ENCODE measurements around the gene LYZL2.
A peak's percentile ranks its signal among the peaks of the same experiment; 100 is the strongest.
"Not testable (repeated sequence)": the region's sequence is repeated elsewhere in the genome, so short reads cannot be mapped to it uniquely, and the experiment has no call there.

The LYZL2 gene

GRCh38 chr10:30639946-30640786 is 10.6 kb upstream of the LYZL2 start:
- peak; percentile 78 for DNase-seq (ENCODE audit: low read depth, low spot score)

DNA sequence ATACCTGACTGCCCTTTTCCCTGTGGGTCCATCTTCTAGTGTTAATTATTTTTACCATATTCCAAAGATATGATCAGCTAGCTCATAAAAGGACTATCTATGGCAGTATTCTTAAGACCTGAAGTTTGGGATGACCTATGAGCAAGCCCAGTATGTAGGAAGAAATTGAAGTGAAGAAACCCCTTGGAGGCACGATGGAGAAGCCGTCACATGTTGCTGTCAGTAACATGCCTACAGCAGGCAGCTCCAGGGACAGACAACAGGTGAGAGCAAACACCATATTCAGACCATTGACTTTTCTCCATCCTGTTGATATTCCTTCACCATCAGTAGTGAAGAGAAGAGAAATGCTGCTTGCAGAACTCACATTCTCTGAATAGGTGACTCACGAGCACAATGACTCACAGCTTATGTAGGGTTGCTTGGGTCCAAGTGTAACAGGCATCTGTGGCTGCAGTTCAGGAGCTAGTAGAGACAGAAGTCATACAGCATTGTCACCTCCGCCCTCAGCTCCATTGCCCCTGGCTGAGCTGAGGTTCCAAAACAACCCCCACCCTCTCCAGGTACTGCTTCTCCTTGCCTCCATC is 8.4 kb upstream of the LYZL2 start:
- DNase-seq (ENCODE audit: low read depth, low spot score), result peak; percentile 92

- DNase-seq (ENCODE audit: low read depth, low spot score), result no peak
Measured at GRCh38 chr10:30631188-30631587, 1.6 kb upstream of the LYZL2 start.

- DNase-seq (ENCODE audit: low read depth, low spot score), result no peak
Measured at GRCh38 chr10:30630571-30630970, 1.0 kb upstream of the LYZL2 start.

- DNase-seq (ENCODE audit: low read depth, low spot score), result not testable (repeated sequence)
Measured at GRCh38 chr10:30628576-30628975, 977 bp downstream of the LYZL2 start.

GRCh38 chr10:30626837-30627236 is 2.7 kb downstream of the LYZL2 start:
- DNase-seq (ENCODE audit: low read depth, low spot score), result not testable (repeated sequence)

- not testable (repeated sequence) for DNase-seq (ENCODE audit: low read depth, low spot score)
Measured at GRCh38 chr10:30626196-30626595, 3.4 kb downstream of the LYZL2 start.

- peak; percentile 23 for DNase-seq (ENCODE audit: low read depth, low spot score)
Measured at GRCh38 chr10:30625080-30625479, 4.5 kb downstream of the LYZL2 start.

DNA sequence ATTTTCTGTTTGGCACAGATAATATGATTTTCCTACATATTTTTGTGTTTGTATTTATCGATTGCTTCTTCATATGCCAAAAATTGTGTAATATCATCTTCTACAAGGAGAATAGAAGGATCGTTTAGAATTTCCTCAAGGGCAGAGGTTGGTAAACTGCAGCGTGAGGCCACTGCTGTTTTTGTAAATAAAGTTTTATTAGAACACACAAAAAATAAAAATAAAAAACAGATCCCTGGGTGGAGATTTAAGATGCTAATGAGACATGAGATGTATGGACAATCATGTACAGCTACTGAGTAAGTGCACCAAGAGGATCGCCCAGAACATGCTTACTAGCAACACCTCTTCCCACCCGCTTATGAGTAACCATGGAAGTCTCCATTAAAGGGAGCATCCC is 9.6 kb downstream of the LYZL2 start:
- DNase-seq (ENCODE audit: low read depth, low spot score), result no peak

- DNase-seq (ENCODE audit: low read depth, low spot score), result no peak
Measured at GRCh38 chr10:30617070-30617469, 12.5 kb downstream of the LYZL2 start.

DNA sequence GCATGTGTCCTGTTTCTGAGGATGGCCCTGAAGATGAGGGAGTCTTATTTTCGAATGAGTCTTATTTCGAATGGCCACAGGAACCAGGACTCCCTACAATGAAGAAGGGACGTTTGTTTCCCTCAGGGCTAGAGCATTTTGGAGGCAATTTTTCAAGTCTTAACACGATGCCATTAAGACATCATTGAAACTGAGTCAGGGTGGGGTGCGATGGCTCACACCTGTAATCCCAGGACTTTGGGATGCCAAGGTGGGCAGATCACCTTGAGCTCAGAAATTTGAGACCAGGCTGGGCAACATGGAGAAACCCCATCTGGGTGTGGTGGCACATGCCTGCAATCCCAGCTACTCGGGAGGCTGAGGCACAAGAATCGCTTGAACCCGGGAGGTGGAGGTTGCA is 18.5 kb downstream of the LYZL2 start:
- DNase-seq (ENCODE audit: low read depth, low spot score), result not testable (repeated sequence)

DNA sequence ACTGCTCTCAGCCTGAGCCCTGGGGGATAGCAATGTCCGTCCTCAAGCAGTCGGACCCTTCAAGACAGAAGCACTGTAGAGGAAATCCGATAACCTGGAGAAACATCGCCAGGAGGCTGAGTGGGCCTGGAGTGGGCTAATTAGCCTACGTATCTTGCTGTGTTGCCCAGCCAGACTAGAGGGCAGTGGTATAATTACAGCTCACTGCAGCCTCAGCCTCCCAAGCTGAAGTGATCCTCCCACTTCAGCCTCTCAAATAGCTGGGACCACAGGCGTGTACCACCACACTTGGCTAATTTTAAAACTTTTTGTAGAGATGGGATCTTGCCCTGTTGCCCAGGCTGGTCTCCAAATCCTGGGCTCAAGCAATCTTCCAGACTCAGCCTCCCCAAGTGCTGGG is 21.7 kb downstream of the LYZL2 start:
- DNase-seq (ENCODE audit: low read depth, low spot score), result no peak

DNA sequence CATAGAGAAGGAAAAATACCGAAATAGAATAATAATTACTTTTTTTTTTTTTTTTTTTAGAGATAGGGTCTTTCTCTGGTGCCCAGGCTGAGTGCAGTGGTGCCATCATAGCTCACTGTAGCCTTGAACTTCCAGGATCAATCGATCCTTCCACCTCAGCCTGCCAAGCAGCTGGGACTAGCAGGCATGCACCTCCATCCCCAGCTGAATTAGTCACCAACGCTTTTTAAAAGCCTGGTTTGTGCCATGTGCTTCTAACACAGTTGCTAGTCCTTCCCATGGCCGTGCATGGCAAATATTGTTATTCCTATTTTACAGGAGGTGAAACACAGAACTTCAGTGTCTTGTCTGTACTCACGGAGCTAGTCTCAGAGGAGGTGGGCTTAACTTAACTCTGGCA is 23.2 kb downstream of the LYZL2 start:
- DNase-seq (ENCODE audit: low read depth, low spot score), result no peak

GRCh38 chr10:30605341-30606121 is 24.0 kb downstream of the LYZL2 start:
- DNase-seq (ENCODE audit: low read depth, low spot score), result not testable (repeated sequence)

- DNase-seq (ENCODE audit: low read depth, low spot score), result no peak
Measured at GRCh38 chr10:30603589-30603988, 26.0 kb downstream of the LYZL2 start.

- no peak for DNase-seq (ENCODE audit: low read depth, low spot score)
Measured at GRCh38 chr10:30602747-30603146, 26.8 kb downstream of the LYZL2 start.

DNA sequence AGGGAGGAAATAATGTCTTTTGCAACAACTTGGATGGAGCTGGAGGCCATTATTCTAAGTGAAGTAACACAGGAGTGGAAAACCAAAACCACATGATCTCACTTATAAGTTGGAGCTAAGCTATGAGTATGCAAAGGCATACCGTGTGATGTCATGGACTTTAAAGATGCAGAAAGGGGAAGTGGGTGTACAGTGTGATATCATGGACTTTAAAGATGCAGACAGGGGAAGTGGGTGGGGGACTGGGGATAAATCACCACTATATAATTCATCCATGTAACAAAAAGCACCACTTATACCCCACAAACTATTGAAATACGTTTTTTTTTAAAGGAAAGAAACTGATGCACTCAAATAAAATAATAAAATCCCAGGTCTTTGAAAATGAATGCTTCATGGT is 29.5 kb downstream of the LYZL2 start:
- DNase-seq (ENCODE audit: low read depth, low spot score), result no peak

- DNase-seq (ENCODE audit: low read depth, low spot score), result no peak
Measured at GRCh38 chr10:30598105-30598776, 31.3 kb downstream of the LYZL2 start.

DNA sequence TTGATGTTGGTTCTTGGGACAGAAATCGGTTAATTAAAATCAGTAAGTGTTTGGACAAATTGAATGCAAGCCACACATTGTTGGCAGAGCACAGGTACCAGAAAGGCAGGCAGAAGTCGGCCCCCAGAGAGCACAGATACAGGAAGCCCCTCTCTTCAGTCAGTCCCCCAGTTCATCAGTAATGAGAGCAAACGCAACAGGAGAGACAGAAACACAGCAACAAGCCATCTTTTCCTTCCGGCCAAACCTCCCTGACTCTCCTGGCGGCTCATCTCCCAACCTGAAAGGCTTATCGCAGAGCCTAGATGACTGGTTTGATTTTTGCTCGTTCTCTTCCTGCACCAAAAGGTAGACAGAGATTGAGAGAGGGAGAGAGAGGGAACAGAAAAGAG is 32.1 kb downstream of the LYZL2 start:
- DNase-seq (ENCODE audit: low read depth, low spot score), result not testable (repeated sequence)

- DNase-seq (ENCODE audit: low read depth, low spot score), result peak; percentile 42
Measured at GRCh38 chr10:30596493-30597432, 32.8 kb downstream of the LYZL2 start.

DNA sequence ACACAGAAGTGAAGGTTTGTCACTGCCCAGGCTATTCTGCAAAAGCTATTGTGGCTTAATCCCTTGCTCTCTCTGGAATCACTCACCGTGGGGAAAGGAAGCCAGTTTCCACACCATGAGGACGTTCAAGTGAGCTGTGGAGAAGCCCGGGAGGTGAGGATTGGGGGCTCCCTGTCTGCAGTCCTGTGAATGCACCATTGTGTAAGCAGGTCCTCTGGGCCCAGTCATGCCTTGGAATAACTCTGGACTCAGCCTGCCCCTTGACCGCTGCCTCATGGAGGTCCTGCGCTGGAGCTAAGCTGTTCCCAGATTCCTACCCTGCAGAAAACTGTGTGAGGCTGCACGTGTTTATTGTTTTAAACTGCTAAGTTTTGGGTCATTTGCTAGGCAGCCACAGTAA is 33.5 kb downstream of the LYZL2 start:
- no peak for DNase-seq (ENCODE audit: low read depth, low spot score)
